K562 (cell line): ENCODE data around the gene OTOG.

Experiments
- CREBBP ChIP-seq: IDR thresholded peaks from one replicate; pipeline ENCODE4 v1.6.1; 2012; ENCODE audit warnings: low read depth, mild to moderate bottlenecking, control low read depth, inconsistent platforms, low read length
- DIDO1 ChIP-seq: fragments of 450-650 bp; IDR thresholded peaks from 2 replicates; pipeline ENCODE4 v1.6.1; 2016; ENCODE audit warnings: low read depth, missing biosample characterization, missing genetic modification characterization
- DMBX1 ChIP-seq: fragments of 250-450 bp; sonication (Bioruptor Pico); IDR thresholded peaks from 2 replicates; pipeline ENCODE4 v1.8.0; 2022; ENCODE audit warnings: inconsistent platforms, mild to moderate bottlenecking, moderate library complexity, borderline replicate concordance
- DPF2 ChIP-seq: fragments of 450-650 bp; IDR thresholded peaks from 2 replicates; pipeline ENCODE4 v1.6.1; 2016
- NFXL1 ChIP-seq: fragments of 450-650 bp; formaldehyde crosslinking; IDR thresholded peaks from 2 replicates; pipeline ENCODE4 v1.4.0; 2021; ENCODE audit warnings: mild to moderate bottlenecking
- SREBF2 ChIP-seq: sonication (generic); formaldehyde crosslinking; IDR thresholded peaks from 2 replicates; pipeline ENCODE4 v1.4.0; 2020; ENCODE audit warnings: mild to moderate bottlenecking, missing genetic modification reagents
- TAF1 ChIP-seq: IDR thresholded peaks from 2 replicates; pipeline ENCODE4 v1.6.1; 2011; ENCODE audit warnings: mild to moderate bottlenecking, low read length, moderate library complexity; ENCODE audit not compliant: insufficient read depth, control insufficient read depth, severe bottlenecking; ENCODE audit errors: extremely low read depth
- ZNF232 ChIP-seq: sonication (generic); formaldehyde crosslinking; IDR thresholded peaks from 2 replicates; pipeline ENCODE4 v1.8.0; 2022; ENCODE audit warnings: mild to moderate bottlenecking, missing genetic modification reagents
- TF ChIP-seq, protein P1 (sequence below): fragments of 250-450 bp; sonication (Bioruptor Pico); IDR thresholded peaks from 2 replicates; pipeline ENCODE4 v1.4.0; 2020; ENCODE audit warnings: mild to moderate bottlenecking, moderate library complexity
- TF ChIP-seq, protein P2 (sequence below): fragments of 250-450 bp; sonication (Bioruptor Pico); IDR thresholded peaks from 2 replicates; pipeline ENCODE4 v1.5.0; 2021
- TF ChIP-seq, protein P3 (sequence below), 2 experiments: fragments of 450-650 bp; conservative IDR thresholded peaks; 2 replicates each; pipeline ENCODE4 v1.6.1; 2017; ENCODE audit warnings: mild to moderate bottlenecking in 2 of 2, moderate library complexity in 2 of 2
- TF ChIP-seq, protein P4 (sequence below), 2 experiments: fragments of 200-800 bp in 1 of 2; sonication (Bioruptor generic) in 1 of 2; sonication (generic) in 1 of 2; formaldehyde crosslinking in 1 of 2; IDR thresholded peaks in 1 of 2; conservative IDR thresholded peaks in 1 of 2; 2 replicates each; pipeline versions ENCODE4 v1.5.0 to v1.6.1; 2016 to 2020; ENCODE audit warnings: missing compliant biosample characterization in 1 of 2, missing genetic modification characterization in 1 of 2, missing genetic modification reagents in 1 of 2
- TF ChIP-seq, protein P5 (sequence below): sonication (generic); formaldehyde crosslinking; IDR thresholded peaks from 2 replicates; pipeline ENCODE4 v1.8.1; 2022; ENCODE audit warnings: missing genetic modification reagents

DNA sequence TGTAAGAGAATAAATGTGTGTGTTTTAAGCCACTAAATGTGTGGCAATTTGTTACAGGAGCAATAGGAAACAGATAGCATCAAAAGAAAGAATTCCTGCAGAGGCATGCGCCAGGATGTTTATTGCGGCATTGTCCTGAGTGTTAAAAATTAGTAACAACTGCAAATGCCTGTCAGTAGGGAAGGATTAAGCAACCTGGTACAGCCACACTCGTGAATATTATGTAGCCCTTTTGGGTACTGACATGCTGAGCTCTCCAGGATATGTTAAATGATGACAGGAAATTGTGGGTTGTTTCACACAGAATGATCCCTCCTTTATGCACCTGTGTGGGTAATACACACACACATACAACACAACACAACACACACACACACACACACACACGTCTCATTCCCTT lies 102.6 kb downstream of the OTOG start:
- TF ChIP-seq, protein P1, sequence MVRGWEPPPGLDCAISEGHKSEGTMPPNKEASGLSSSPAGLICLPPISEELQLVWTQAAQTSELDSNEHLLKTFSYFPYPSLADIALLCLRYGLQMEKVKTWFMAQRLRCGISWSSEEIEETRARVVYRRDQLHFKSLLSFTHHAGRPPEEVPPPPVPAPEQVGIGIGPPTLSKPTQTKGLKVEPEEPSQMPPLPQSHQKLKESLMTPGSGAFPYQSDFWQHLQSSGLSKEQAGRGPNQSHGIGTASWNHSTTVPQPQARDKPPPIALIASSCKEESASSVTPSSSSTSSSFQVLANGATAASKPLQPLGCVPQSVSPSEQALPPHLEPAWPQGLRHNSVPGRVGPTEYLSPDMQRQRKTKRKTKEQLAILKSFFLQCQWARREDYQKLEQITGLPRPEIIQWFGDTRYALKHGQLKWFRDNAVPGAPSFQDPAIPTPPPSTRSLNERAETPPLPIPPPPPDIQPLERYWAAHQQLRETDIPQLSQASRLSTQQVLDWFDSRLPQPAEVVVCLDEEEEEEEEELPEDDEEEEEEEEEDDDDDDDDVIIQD (CRISPR knock-in tag), result no peak
- no peak for TF ChIP-seq TAF1
- TF ChIP-seq, protein P2, sequence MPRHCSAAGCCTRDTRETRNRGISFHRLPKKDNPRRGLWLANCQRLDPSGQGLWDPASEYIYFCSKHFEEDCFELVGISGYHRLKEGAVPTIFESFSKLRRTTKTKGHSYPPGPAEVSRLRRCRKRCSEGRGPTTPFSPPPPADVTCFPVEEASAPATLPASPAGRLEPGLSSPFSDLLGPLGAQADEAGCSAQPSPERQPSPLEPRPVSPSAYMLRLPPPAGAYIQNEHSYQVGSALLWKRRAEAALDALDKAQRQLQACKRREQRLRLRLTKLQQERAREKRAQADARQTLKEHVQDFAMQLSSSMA, result no peak
- no peak for TF ChIP-seq ZNF232 (CRISPR knock-in tag)
- TF ChIP-seq, protein P3, sequence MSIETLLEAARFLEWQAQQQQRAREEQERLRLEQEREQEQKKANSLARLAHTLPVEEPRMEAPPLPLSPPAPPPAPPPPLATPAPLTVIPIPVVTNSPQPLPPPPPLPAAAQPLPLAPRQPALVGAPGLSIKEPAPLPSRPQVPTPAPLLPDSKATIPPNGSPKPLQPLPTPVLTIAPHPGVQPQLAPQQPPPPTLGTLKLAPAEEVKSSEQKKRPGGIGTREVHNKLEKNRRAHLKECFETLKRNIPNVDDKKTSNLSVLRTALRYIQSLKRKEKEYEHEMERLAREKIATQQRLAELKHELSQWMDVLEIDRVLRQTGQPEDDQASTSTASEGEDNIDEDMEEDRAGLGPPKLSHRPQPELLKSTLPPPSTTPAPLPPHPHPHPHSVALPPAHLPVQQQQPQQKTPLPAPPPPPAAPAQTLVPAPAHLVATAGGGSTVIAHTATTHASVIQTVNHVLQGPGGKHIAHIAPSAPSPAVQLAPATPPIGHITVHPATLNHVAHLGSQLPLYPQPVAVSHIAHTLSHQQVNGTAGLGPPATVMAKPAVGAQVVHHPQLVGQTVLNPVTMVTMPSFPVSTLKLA (conservative IDR thresholded peaks at IDR 0.05), result no peak
- no peak for TF ChIP-seq DPF2
- TF ChIP-seq, protein P4, sequence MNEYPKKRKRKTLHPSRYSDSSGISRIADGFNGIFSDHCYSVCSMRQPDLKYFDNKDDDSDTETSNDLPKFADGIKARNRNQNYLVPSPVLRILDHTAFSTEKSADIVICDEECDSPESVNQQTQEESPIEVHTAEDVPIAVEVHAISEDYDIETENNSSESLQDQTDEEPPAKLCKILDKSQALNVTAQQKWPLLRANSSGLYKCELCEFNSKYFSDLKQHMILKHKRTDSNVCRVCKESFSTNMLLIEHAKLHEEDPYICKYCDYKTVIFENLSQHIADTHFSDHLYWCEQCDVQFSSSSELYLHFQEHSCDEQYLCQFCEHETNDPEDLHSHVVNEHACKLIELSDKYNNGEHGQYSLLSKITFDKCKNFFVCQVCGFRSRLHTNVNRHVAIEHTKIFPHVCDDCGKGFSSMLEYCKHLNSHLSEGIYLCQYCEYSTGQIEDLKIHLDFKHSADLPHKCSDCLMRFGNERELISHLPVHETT (CRISPR knock-in tag; conservative IDR thresholded peaks at IDR 0.05 in 1 of 2, IDR thresholded peaks at IDR 0.05 in 1 of 2), result no peak
- TF ChIP-seq CREBBP, result no peak
- TF ChIP-seq NFXL1 (CRISPR knock-in tag), result no peak
- no peak for TF ChIP-seq SREBF2 (CRISPR knock-in tag)
- no peak for TF ChIP-seq DIDO1 (tag)
- no peak for TF ChIP-seq DMBX1 (CRISPR knock-in tag)
- TF ChIP-seq, protein P5, sequence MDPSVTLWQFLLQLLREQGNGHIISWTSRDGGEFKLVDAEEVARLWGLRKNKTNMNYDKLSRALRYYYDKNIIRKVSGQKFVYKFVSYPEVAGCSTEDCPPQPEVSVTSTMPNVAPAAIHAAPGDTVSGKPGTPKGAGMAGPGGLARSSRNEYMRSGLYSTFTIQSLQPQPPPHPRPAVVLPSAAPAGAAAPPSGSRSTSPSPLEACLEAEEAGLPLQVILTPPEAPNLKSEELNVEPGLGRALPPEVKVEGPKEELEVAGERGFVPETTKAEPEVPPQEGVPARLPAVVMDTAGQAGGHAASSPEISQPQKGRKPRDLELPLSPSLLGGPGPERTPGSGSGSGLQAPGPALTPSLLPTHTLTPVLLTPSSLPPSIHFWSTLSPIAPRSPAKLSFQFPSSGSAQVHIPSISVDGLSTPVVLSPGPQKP (CRISPR knock-in tag), result no peak
